Measurements from ENCODE around the gene PPM1K. TPM values are rescaled to one million over a fixed set of nuclear protein-coding genes. Genes with fewer than 3 reads are reported as not detected.
"Not testable (repeated sequence)": the region's sequence is repeated elsewhere in the genome, so short reads cannot be mapped to it uniquely, and the experiment has no call there.

PPM1K gene
- total and polyA plus RNA-seq, 7 donors, result 1.0 to 18.0 (median 3.5) TPM

DNA sequence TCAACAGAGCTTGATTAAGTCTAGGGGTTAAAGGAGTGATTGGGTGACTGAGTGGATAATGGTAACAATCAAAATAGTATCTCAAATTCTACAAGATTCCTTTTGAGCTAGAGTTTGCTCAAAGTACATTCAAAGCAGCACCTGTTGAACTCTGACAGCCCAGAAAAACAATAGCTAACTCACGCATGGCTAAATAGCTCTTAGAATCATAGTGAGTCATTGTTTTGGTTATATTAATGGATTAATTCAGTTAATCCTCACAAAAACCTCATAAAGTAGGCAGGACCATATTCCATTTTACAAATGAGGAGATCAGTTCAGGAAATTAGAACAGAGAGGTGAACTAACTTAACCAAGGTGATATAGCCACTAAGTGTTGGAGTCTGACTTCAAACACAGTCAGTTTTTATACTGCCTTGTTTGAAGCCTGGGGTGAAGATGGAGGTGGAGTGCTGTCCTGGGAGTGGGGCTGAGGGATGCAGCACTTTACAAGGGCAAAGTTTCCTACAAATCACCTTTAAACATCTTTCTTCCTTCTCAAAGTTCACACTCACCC, 35.9 kb upstream of the PPM1K start:
- no peak overlapping the region for H3K4me3 ChIP-seq
- H3K4me1 ChIP-seq, result peaks cover 3% of the 10 kb centered on the region
- TF ChIP-seq, protein P1, sequence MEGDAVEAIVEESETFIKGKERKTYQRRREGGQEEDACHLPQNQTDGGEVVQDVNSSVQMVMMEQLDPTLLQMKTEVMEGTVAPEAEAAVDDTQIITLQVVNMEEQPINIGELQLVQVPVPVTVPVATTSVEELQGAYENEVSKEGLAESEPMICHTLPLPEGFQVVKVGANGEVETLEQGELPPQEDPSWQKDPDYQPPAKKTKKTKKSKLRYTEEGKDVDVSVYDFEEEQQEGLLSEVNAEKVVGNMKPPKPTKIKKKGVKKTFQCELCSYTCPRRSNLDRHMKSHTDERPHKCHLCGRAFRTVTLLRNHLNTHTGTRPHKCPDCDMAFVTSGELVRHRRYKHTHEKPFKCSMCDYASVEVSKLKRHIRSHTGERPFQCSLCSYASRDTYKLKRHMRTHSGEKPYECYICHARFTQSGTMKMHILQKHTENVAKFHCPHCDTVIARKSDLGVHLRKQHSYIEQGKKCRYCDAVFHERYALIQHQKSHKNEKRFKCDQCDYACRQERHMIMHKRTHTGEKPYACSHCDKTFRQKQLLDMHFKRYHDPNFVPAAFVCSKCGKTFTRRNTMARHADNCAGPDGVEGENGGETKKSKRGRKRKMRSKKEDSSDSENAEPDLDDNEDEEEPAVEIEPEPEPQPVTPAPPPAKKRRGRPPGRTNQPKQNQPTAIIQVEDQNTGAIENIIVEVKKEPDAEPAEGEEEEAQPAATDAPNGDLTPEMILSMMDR (IDR thresholded peaks at IDR 0.05), result no peak
- no peak for DNase-seq
- WGBS, 3 donors, result 79 to 86% (median 81%) methylated on average over 1 of the region's 1 CpG
- no peaks in the 10 kb centered on the region for H3K27me3 ChIP-seq (ENCODE audit: insufficient read depth in 3 of 3, low read length in 2 of 3)
- no peaks in the 10 kb centered on the region for H3K9me3 ChIP-seq
- no peak for ATAC-seq
- intact Hi-C loops (cut with DNase I), result no loop called here
- H3K27ac ChIP-seq, result no peak overlapping the region
- H3K36me3 ChIP-seq (ENCODE audit: insufficient read depth in 1 of 2, low read depth in 1 of 2), result no peaks in the 10 kb centered on the region

DNA sequence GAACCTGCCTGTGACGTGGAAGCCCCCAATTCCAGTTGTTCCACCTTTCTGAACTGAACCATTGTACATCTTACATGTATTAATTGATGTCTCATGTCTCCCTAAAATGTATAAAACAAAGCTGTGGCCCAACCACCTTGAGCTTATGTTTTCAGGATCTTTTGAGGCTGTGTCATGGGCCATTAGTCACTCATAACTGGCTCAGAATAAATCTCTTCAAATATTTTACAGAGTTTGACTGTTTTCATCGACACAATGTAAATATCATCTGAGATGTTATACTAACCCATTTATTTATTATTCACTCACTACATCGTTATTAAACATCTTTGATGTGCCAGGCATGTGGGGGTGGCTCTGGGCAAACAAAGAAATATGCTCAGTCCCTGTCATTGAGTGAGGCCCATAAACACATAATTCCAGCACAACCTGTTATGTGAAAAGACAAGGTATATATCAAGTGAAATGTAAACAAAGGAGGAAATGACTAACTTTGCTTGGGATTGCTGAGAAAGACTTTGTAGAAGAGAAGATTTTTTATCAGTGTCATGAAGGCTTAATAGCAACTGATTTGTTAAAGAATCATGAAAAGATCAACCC, 34.5 kb upstream of the PPM1K start:
- ATAC-seq (no peak), DNase-seq (no peak)
- no peaks in the 10 kb centered on the region for H3K27me3 ChIP-seq (ENCODE audit: insufficient read depth in 3 of 3, low read length in 2 of 3)
- no peaks in the 10 kb centered on the region for H3K9me3 ChIP-seq
- 87 to 92% (median 89%) methylated on average over 3 of the region's 3 CpGs for WGBS, 3 donors
- no peak overlapping the region for H3K27ac ChIP-seq
- H3K4me3 ChIP-seq, result no peak overlapping the region
- TF ChIP-seq, protein P1 (IDR thresholded peaks at IDR 0.05), result no peak
- peaks cover 3% of the 10 kb centered on the region for H3K4me1 ChIP-seq
- intact Hi-C loops (cut with DNase I), result no loop called here
- no peaks in the 10 kb centered on the region for H3K36me3 ChIP-seq (ENCODE audit: insufficient read depth in 1 of 2, low read depth in 1 of 2)

DNA sequence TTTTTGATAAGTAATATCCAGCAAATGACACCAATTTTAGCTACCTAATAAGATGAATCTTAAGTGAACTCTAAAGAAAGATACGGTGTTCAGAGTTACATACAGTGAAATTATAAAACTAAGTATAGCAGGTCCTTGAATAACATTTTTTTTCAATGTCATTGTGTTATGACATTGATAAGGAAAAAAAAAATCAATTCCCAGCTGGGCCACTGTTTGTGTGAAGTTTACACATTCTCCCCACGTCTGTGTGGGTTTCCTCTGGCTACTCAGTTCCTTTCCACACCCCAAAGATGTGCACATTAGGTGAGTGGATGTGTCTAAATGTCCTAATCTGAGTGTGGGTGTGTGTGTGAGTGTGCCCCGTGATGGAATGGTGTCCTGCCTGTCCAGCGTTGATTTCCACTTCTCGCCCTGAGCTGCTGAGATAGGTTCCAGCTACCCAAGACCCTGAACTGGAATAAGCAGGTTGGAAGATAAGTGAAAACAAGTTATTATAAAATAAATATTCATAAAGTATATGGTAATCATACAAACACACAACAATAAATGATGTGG, 31.2 kb upstream of the PPM1K start:
- no peaks in the 10 kb centered on the region for H3K4me1 ChIP-seq
- TF ChIP-seq, protein P1 (IDR thresholded peaks at IDR 0.05), result no peak
- intact Hi-C loops (cut with DNase I), result no loop called here
- ATAC-seq (no peak), DNase-seq (no peak)
- no peaks in the 10 kb centered on the region for H3K36me3 ChIP-seq (ENCODE audit: insufficient read depth in 1 of 2, low read depth in 1 of 2)
- no peak overlapping the region for H3K27ac ChIP-seq
- H3K27me3 ChIP-seq (ENCODE audit: insufficient read depth in 3 of 3, low read length in 2 of 3), result no peaks in the 10 kb centered on the region
- H3K4me3 ChIP-seq, result no peak overlapping the region
- 71 to 84% (median 74%) methylated on average over 5 of the region's 5 CpGs for WGBS, 3 donors
- H3K9me3 ChIP-seq, result no peaks in the 10 kb centered on the region

DNA sequence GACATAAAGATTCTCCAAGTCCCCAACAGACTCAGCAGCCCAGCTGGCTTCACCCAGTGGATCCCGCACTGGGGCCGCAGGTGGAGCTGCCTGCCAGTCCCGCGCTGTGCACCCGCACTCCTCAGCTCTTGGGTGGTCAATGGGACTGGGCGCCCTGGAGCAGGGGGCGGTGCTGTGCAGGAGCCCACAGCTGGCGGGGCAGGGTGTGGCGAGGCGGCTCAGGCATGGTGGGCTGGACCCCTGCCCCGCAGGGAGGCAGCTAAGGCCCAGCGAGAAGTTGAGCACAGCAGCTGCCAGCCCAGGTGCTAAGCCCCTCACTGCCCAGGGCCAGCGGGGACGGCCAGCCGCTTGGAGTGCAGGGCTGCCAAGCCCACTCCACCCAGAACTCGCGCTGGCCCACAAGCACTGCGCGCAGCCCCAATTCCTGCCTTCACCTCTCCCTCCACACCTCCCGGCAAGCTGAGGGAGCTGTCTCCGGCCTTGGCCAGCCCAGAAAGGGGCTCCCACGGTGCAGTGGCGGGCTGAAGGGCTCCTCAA, 28.8 kb upstream of the PPM1K start:
- ATAC-seq; H3K4me3 ChIP-seq; intact Hi-C loops (cut with DNase I); DNase-seq; H3K4me1 ChIP-seq; H3K36me3 ChIP-seq (ENCODE audit: insufficient read depth in 1 of 2, low read depth in 1 of 2); H3K9me3 ChIP-seq; H3K27me3 ChIP-seq (ENCODE audit: insufficient read depth in 3 of 3, low read length in 2 of 3); H3K27ac ChIP-seq: not testable (repeated sequence)
- WGBS, 3 donors, result 94 to 96% (median 95%) methylated on average over 23 of the region's 23 CpGs

DNA sequence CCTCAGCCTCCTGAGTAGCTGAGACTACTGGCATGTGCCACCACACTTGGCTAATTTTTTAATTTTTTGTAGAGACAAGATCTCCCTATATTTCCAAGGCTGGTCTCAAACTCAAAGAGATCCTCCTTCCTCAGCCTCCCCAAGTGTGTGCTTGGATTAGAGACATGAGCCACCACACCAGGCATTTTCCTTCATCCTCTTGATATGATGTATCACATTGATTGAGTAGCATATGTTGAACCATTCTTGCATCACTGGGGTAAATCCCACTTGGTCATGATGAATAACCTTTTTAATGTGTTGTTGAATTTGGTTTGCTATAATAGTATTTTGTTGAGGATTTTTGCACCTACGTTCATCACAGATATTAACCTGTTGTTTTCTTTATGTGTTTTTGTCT, 24.2 kb upstream of the PPM1K start:
- no peak overlapping the region for H3K4me3 ChIP-seq
- H3K9me3 ChIP-seq, result no peaks in the 10 kb centered on the region
- H3K36me3 ChIP-seq (ENCODE audit: insufficient read depth in 1 of 2, low read depth in 1 of 2), result no peaks in the 10 kb centered on the region
- no peaks in the 10 kb centered on the region for H3K4me1 ChIP-seq
- TF ChIP-seq, protein P1 (IDR thresholded peaks at IDR 0.05), result no peak
- ATAC-seq (no peak), DNase-seq (no peak)
- intact Hi-C loops (cut with DNase I), result no loop called here
- no peaks in the 10 kb centered on the region for H3K27me3 ChIP-seq (ENCODE audit: insufficient read depth in 3 of 3, low read length in 2 of 3)
- 63 to 68% (median 64%) methylated on average over 1 of the region's 1 CpG for WGBS, 3 donors
- no peak overlapping the region for H3K27ac ChIP-seq
